Keratinocyte (primary cell): Measurements from ENCODE around the gene COPS8. TPM values are rescaled to one million over a fixed set of nuclear protein-coding genes. Genes with fewer than 3 reads are reported as not detected.

ENCODE experiments used
- DNase-seq: peaks from one replicate; pipeline ENCODE4 v3.0.0-alpha.2; 2011; ENCODE audit warnings: low read depth, missing footprints, low spot score
- FAIRE-seq: peaks from 2 replicates; lab custom pipeline; 2011; peaks lifted over from hg19 to GRCh38; lab: Jason Lieb, UNC
- H2AFZ ChIP-seq: 2 replicates; pipeline ENCODE4 v1.6.0; 2012; ENCODE audit warnings: low read length, control low read depth, inconsistent platforms; ENCODE audit not compliant: control insufficient read depth
- H3K27ac ChIP-seq: 2 replicates; pipeline ENCODE4 v1.5.1; 2011; ENCODE audit warnings: low read length; ENCODE audit not compliant: control insufficient read depth, insufficient read depth
- H3K27me3 ChIP-seq: 3 replicates; pipeline ENCODE4 v1.6.0; 2011; ENCODE audit warnings: low read length; ENCODE audit not compliant: control insufficient read depth, insufficient read depth; ENCODE audit errors: extremely low read depth
- H3K36me3 ChIP-seq, 2 experiments: 2 replicates in 1 of 2; 3 replicates in 1 of 2; pipeline ENCODE4 v1.5.1; 2011; ENCODE audit warnings: low read length in 2 of 2, mild to moderate bottlenecking in 1 of 2; ENCODE audit not compliant: control insufficient read depth in 2 of 2, insufficient read depth in 2 of 2; ENCODE audit errors: extremely low read depth in 1 of 2
- H3K4me1 ChIP-seq: 3 replicates; pipeline ENCODE4 v1.5.1; 2011; ENCODE audit warnings: low read length; ENCODE audit not compliant: control insufficient read depth, insufficient read depth; ENCODE audit errors: extremely low read depth
- H3K4me2 ChIP-seq: 3 replicates; pipeline ENCODE4 v1.6.0; 2011; ENCODE audit warnings: low read depth, low read length; ENCODE audit not compliant: control insufficient read depth, insufficient read depth; ENCODE audit errors: extremely low read depth
- H3K4me3 ChIP-seq, 3 experiments: fragments of 200-600 bp in 1 of 3; sonication (generic) in 1 of 3; 2 replicates in 2 of 3; 3 replicates in 1 of 3; pipeline ENCODE4 v1.5.1; 2011 to 2016; ENCODE audit warnings: low read length in 3 of 3, mild to moderate bottlenecking in 3 of 3, control low read depth in 2 of 3, inconsistent platforms in 1 of 3, low read depth in 1 of 3, mixed read lengths in 1 of 3, mixed run types in 1 of 3, moderate library complexity in 1 of 3; ENCODE audit not compliant: control insufficient read depth in 2 of 3, insufficient read depth in 2 of 3; ENCODE audit errors: extremely low read depth in 1 of 3
- H3K79me2 ChIP-seq: 2 replicates; pipeline ENCODE4 v1.6.0; 2012; ENCODE audit warnings: low read length; ENCODE audit not compliant: control insufficient read depth, insufficient read depth
- H3K9ac ChIP-seq: 3 replicates; pipeline ENCODE4 v1.6.0; 2011; ENCODE audit warnings: low read length; ENCODE audit not compliant: control insufficient read depth, insufficient read depth; ENCODE audit errors: extremely low read depth
- H3K9me1 ChIP-seq: 3 replicates; pipeline ENCODE4 v1.6.0; 2011; ENCODE audit warnings: low read length; ENCODE audit not compliant: control insufficient read depth, insufficient read depth; ENCODE audit errors: extremely low read depth
- H3K9me3 ChIP-seq: 2 replicates; pipeline ENCODE4 v1.5.1; 2012; ENCODE audit warnings: low read depth, low read length; ENCODE audit not compliant: control insufficient read depth
- H4K20me1 ChIP-seq: 3 replicates; pipeline ENCODE4 v1.6.0; 2011; ENCODE audit warnings: low read length; ENCODE audit not compliant: control insufficient read depth, insufficient read depth; ENCODE audit errors: extremely low read depth
- EZH2 ChIP-seq: IDR thresholded peaks from one replicate; pipeline ENCODE4 v1.6.1; 2012; ENCODE audit warnings: inconsistent platforms, mild to moderate bottlenecking, low read length, moderate library complexity
- dilution Hi-C: fragments of 300-500 bp; cut with MboI; formaldehyde crosslinking; loops from one replicate; pipeline ENCODE4 v1.7.0; 2020; ENCODE audit warnings: low sequenced_read_pairs; ENCODE audit not compliant: extremely low pct_ligation_motif_present
- polyA plus RNA-seq, 5 experiments: library from polyadenylated mRNA; depleted of rRNA in 3 of 5; stranded (reverse) in 3 of 5; stranded (forward) in 1 of 5; unstranded in 1 of 5; fragments of >200 nt; gene quantifications; 1 replicate in 1 of 5; 2 replicates in 3 of 5; 3 replicates in 1 of 5; pipeline versions ENCODE4 v1.2.1 to v1.2.3, GENCODE V29; 2011 to 2012; ENCODE audit warnings: missing spikeins in 2 of 5, low read depth in 1 of 5, low replicate concordance in 1 of 5
- TF ChIP-seq, protein P1 (sequence below), 3 experiments: IDR thresholded peaks in 1 of 3; conservative IDR thresholded peaks in 1 of 3; optimal IDR thresholded peaks in 1 of 3; 2 replicates in 2 of 3; 3 replicates in 1 of 3; pipeline versions ENCODE3 to v1.5.1; 2011; ENCODE audit warnings: low read length in 3 of 3, mild to moderate bottlenecking in 3 of 3, moderate library complexity in 2 of 3, control low read depth in 1 of 3, inconsistent platforms in 1 of 3; ENCODE audit not compliant: insufficient read depth in 2 of 3; ENCODE audit errors: extremely low read depth in 1 of 3

COPS8 gene
- polyA plus RNA-seq, 1 donor (not counting 4 experiments of a cell fraction or from before 2014, with no cell fraction given) = 136 TPM

DNA sequence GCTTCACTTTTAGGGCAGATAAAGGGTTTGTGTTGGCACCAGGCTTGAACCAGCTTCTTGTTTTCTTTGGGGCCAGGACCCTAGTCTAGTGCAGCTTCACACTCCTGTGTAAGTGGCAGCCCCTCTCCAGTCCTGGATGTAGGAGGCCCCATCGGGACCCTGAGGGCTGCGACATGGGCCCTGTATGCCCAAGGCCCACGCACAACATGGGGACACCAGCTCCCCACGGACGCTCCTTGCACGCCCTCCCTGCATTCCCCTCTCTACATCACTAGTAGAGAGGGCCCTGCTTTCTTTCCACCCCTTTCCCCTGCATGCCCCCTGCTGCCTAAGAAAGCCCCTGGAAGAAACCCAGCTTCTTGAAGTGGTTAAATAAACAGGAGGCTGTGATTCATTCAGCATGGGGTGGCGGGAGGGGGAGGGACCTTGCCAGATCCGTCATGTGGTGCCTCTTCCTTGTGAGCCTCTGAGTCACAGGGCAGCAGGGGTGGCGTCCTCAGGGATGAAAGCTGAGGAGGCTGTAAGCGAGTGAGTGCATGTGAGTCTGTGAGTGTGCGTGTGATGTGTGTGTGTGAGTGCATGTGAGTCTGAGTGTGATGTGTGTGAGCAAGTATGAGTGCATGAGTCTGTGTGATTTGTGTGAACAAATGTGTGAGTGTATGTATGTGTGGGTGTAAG, 42.5 kb downstream of the COPS8 start:
- H3K36me3 ChIP-seq = no peaks in the 10 kb centered on the region
- peak overlapping the region; percentile 11 for H3K4me2 ChIP-seq
- H3K79me2 ChIP-seq = no peaks in the 10 kb centered on the region
- no peak for TF ChIP-seq EZH2
- TF ChIP-seq, protein P1, sequence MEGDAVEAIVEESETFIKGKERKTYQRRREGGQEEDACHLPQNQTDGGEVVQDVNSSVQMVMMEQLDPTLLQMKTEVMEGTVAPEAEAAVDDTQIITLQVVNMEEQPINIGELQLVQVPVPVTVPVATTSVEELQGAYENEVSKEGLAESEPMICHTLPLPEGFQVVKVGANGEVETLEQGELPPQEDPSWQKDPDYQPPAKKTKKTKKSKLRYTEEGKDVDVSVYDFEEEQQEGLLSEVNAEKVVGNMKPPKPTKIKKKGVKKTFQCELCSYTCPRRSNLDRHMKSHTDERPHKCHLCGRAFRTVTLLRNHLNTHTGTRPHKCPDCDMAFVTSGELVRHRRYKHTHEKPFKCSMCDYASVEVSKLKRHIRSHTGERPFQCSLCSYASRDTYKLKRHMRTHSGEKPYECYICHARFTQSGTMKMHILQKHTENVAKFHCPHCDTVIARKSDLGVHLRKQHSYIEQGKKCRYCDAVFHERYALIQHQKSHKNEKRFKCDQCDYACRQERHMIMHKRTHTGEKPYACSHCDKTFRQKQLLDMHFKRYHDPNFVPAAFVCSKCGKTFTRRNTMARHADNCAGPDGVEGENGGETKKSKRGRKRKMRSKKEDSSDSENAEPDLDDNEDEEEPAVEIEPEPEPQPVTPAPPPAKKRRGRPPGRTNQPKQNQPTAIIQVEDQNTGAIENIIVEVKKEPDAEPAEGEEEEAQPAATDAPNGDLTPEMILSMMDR (optimal IDR thresholded peaks at IDR 0.05 in 1 of 3, IDR thresholded peaks at IDR 0.05 in 1 of 3, conservative IDR thresholded peaks at IDR 0.05 in 1 of 3; ENCODE audit: extremely low read depth in 1 of 3, insufficient read depth in 2 of 3, low read length in 3 of 3) = no peak
- no peaks in the 10 kb centered on the region for H3K9me1 ChIP-seq
- no peak overlapping the region for H2AFZ ChIP-seq
- peaks cover 14% of the 10 kb centered on the region for H3K4me1 ChIP-seq
- peak; percentile 86 for DNase-seq
- peak; percentile 100 for FAIRE-seq
- no peaks in the 10 kb centered on the region for H4K20me1 ChIP-seq
- dilution Hi-C loops = no loop called here
- no peak overlapping the region for H3K4me3 ChIP-seq
- no peaks in the 10 kb centered on the region for H3K9me3 ChIP-seq
- peak overlapping the region; percentile 53 for H3K9ac ChIP-seq
- H3K27me3 ChIP-seq = no peaks in the 10 kb centered on the region
- peak overlapping the region; percentile 64 for H3K27ac ChIP-seq

DNA sequence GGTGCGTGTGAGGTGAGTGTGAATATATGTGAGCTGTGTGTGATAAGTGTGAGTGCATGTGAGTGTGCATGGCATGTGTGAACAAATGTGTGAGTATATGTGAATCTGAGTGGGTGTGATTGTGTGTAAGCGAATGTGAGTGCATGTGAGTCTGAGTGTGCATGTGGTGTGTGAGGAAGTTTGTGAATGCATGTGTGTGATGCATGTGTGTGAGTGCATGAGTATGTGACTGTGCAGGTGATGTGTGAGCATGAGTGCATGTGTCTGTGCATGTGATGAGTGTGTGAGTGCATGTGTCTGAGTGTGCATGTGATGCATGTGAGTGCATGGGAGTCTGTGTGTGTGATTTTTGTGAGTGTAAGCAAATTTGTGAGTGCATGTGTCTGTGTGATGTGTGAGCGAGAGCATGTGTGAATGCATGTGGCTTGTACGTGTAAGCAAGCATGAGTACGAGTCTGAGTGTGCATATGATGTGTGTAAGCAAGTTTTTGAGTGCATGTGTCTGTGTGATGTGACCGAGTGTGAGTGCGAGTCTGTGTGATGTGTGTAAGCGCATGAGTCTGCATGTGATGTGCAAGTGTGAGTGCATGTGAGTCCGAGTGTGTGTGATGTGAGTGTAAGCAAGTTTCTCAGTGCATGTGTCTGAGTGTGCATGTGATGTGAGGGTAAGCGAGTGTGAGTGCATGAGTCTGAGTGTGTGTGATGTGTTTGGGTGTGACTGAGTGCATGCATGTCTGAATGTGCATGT, 43.3 kb downstream of the COPS8 start:
- H3K27me3 ChIP-seq = no peaks in the 10 kb centered on the region
- H3K79me2 ChIP-seq = no peaks in the 10 kb centered on the region
- FAIRE-seq (peak; percentile 52), DNase-seq (no peak)
- no peaks in the 10 kb centered on the region for H3K36me3 ChIP-seq
- H3K27ac ChIP-seq = peak overlapping the region; percentile 64
- H3K4me2 ChIP-seq = peak overlapping the region; percentile 11
- H3K9me3 ChIP-seq = no peaks in the 10 kb centered on the region
- no peak for TF ChIP-seq EZH2
- TF ChIP-seq, protein P1 (optimal IDR thresholded peaks at IDR 0.05 in 1 of 3, IDR thresholded peaks at IDR 0.05 in 1 of 3, conservative IDR thresholded peaks at IDR 0.05 in 1 of 3; ENCODE audit: extremely low read depth in 1 of 3, insufficient read depth in 2 of 3, low read length in 3 of 3) = no peak
- peaks cover 14% of the 10 kb centered on the region for H3K4me1 ChIP-seq
- H2AFZ ChIP-seq = no peak overlapping the region
- H4K20me1 ChIP-seq = no peaks in the 10 kb centered on the region
- H3K4me3 ChIP-seq = no peak overlapping the region
- peak overlapping the region; percentile 7 for H3K9ac ChIP-seq
- dilution Hi-C loops = no loop called here
- no peaks in the 10 kb centered on the region for H3K9me1 ChIP-seq
